ENCODE results near the gene DRG1. TPM values are rescaled to one million over a fixed set of nuclear protein-coding genes. Genes with fewer than 3 reads are reported as not detected.
A peak's percentile ranks its signal among the peaks of the same experiment; 100 is the strongest.
"Not testable (repeated sequence)": the region's sequence is repeated elsewhere in the genome, so short reads cannot be mapped to it uniquely, and the experiment has no call there.

The DRG1 gene
- total and polyA plus RNA-seq, 2 of the 4 experiments (the other 2 are of a cell fraction), result 54.8 to 141 TPM

GRCh38 chr22:31400023-31400397 is 606 bp downstream of the DRG1 start:
- peak overlapping the region; percentile 95 for H4K5ac ChIP-seq (ENCODE audit: low read depth, low read length)
- peak overlapping the region; percentile 98 for H3K14ac ChIP-seq (replicated peaks; ENCODE audit: low read depth, low read length)
- peak overlapping the region; percentile 93 for H2AK9ac ChIP-seq (replicated peaks; ENCODE audit: low read depth, low read length, poor library complexity)
- DNase-seq, result peak; percentile 35
- H4K91ac ChIP-seq (ENCODE audit: insufficient read depth, low read depth, low read length), result peak overlapping the region; percentile 98
- peak overlapping the region; percentile 91 for H3K4ac ChIP-seq (ENCODE audit: low read depth, low read length)
- peak; percentile 3 for ATAC-seq (ENCODE audit: low read depth)
- H2AFZ ChIP-seq (replicated peaks; ENCODE audit: low read length, poor library complexity), result peak overlapping the region; percentile 93
- in situ Hi-C loops (cut with MboI; ENCODE audit: low sequenced_read_pairs), result no loop called here
- intact Hi-C loops (cut with micrococcal nuclease), result no loop called here
- H4K8ac ChIP-seq (ENCODE audit: low read depth in 2 of 2, low read length in 2 of 2), result peak overlapping the region; percentile 98 to 99
- H2BK15ac ChIP-seq (ENCODE audit: low read depth, low read length), result no peak overlapping the region
- H3K27me3 ChIP-seq (ENCODE audit: control insufficient read depth, insufficient read depth, low read length), result no peaks in the 10 kb centered on the region
- H3K4me1 ChIP-seq (ENCODE audit: control insufficient read depth, insufficient read depth, low read length), result peaks cover 2% of the 10 kb centered on the region; the same call in 1 of the 2 replicates
- H3K27ac ChIP-seq (ENCODE audit: insufficient read depth, low read length), result peak overlapping the region; percentile 95
- peaks cover 6% of the 10 kb centered on the region for H4K20me1 ChIP-seq (ENCODE audit: insufficient read depth, low read length)
- peak overlapping the region; percentile 95 for H3K23ac ChIP-seq (ENCODE audit: low read depth, low read length)
- peaks cover 2% of the 10 kb centered on the region; the same call in 1 of the 2 replicates for H3K9me1 ChIP-seq (ENCODE audit: insufficient read depth, low read length)
- peak overlapping the region; percentile 94 for H2AK5ac ChIP-seq (ENCODE audit: low read depth, low read length)
- H3K9me3 ChIP-seq (ENCODE audit: control insufficient read depth, insufficient read depth, low read length), result no peaks in the 10 kb centered on the region
- 0% methylated on average over 7 of the region's 11 CpGs; no CpG with 5 or more reads in 1 of the 2 experiments for WGBS, 2 experiments (ENCODE audit: extremely low coverage in 2 of 2, insufficient read length in 1 of 2)
- peak overlapping the region; percentile 88 for H3K4me3 ChIP-seq (ENCODE audit: insufficient read depth, low read depth, low read length)
- BruUV-seq (replicated peaks), result no TSS peak
- peak overlapping the region; percentile 76 for H3K4me2 ChIP-seq (ENCODE audit: low read depth, low read length)
- peaks cover 14 to 43% of the 10 kb centered on the region in 2 experiments for H3K79me1 ChIP-seq (ENCODE audit: low read depth in 1 of 2, low read length in 2 of 2)
- ChIA-PET POLR2A (ENCODE audit: unreplicated experiment) (no interaction called here), CTCF (interaction anchor here (0.5 kb wide), 1 partner anchor 12 kb away, joined by 3 read pairs; no protein-coding TSS in a partner anchor)
- H3K9ac ChIP-seq (ENCODE audit: low read depth, low read length), result peak overlapping the region; percentile 99
- TF ChIP-seq, protein P1, sequence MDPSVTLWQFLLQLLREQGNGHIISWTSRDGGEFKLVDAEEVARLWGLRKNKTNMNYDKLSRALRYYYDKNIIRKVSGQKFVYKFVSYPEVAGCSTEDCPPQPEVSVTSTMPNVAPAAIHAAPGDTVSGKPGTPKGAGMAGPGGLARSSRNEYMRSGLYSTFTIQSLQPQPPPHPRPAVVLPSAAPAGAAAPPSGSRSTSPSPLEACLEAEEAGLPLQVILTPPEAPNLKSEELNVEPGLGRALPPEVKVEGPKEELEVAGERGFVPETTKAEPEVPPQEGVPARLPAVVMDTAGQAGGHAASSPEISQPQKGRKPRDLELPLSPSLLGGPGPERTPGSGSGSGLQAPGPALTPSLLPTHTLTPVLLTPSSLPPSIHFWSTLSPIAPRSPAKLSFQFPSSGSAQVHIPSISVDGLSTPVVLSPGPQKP (IDR thresholded peaks at IDR 0.05; ENCODE audit: borderline replicate concordance, low read depth, low read length), result 0 out of 2 replicates have a peak, but pooled peaks have one; percentile 16
- no peak for TF ChIP-seq MXI1 (IDR thresholded peaks at IDR 0.05; ENCODE audit: borderline replicate concordance, low read depth, low read length)
- H2BK5ac ChIP-seq (ENCODE audit: low read depth, low read length, poor library complexity, severe bottlenecking), result peak overlapping the region; percentile 80
- peak overlapping the region; percentile 92; the same call in 1 of the 2 replicates for H3K18ac ChIP-seq (ENCODE audit: low read depth, low read length)
- H3K36me3 ChIP-seq (ENCODE audit: control insufficient read depth, insufficient read depth, low read length), result peaks cover 13% of the 10 kb centered on the region
- H2BK20ac ChIP-seq (ENCODE audit: low read depth, low read length), result no peak overlapping the region
- no peak overlapping the region; the same call in 1 of the 2 replicates for H2BK120ac ChIP-seq (ENCODE audit: low read depth, low read length)
- dilution Hi-C loops (cut with HindIII; ENCODE audit: low sequenced_read_pairs, unreplicated experiment), result no loop called here
- H3K56ac ChIP-seq (ENCODE audit: extremely low read depth, insufficient read depth, low read length), result peak overlapping the region; percentile 94

GRCh38 chr22:31402350-31402749 is 2.9 kb downstream of the DRG1 start:
- intact Hi-C loops (cut with micrococcal nuclease); H2BK120ac ChIP-seq (ENCODE audit: low read depth, low read length); H3K14ac ChIP-seq (replicated peaks; ENCODE audit: low read depth, low read length); H3K23ac ChIP-seq (ENCODE audit: low read depth, low read length); CTCF ChIA-PET; dilution Hi-C loops (cut with HindIII; ENCODE audit: low sequenced_read_pairs, unreplicated experiment); H2AFZ ChIP-seq (replicated peaks; ENCODE audit: low read length, poor library complexity); H3K4ac ChIP-seq (ENCODE audit: low read depth, low read length); POLR2A ChIA-PET (ENCODE audit: unreplicated experiment); DNase-seq; H3K27me3 ChIP-seq (ENCODE audit: control insufficient read depth, insufficient read depth, low read length); H2BK20ac ChIP-seq (ENCODE audit: low read depth, low read length); H3K4me2 ChIP-seq (ENCODE audit: low read depth, low read length); H4K8ac ChIP-seq (ENCODE audit: low read depth in 2 of 2, low read length in 2 of 2); H2AK9ac ChIP-seq (replicated peaks; ENCODE audit: low read depth, low read length, poor library complexity); ATAC-seq (ENCODE audit: low read depth); H2BK15ac ChIP-seq (ENCODE audit: low read depth, low read length); in situ Hi-C loops (cut with MboI; ENCODE audit: low sequenced_read_pairs); H3K9me1 ChIP-seq (ENCODE audit: insufficient read depth, low read length); H2AK5ac ChIP-seq (ENCODE audit: low read depth, low read length); H3K27ac ChIP-seq (ENCODE audit: insufficient read depth, low read length); H3K4me1 ChIP-seq (ENCODE audit: control insufficient read depth, insufficient read depth, low read length); H3K9ac ChIP-seq (ENCODE audit: low read depth, low read length); H4K5ac ChIP-seq (ENCODE audit: low read depth, low read length); H2BK5ac ChIP-seq (ENCODE audit: low read depth, low read length, poor library complexity, severe bottlenecking); H3K18ac ChIP-seq (ENCODE audit: low read depth, low read length); BruUV-seq (replicated peaks); H4K91ac ChIP-seq (ENCODE audit: insufficient read depth, low read depth, low read length); H3K56ac ChIP-seq (ENCODE audit: extremely low read depth, insufficient read depth, low read length); H3K4me3 ChIP-seq (ENCODE audit: insufficient read depth, low read depth, low read length); H3K9me3 ChIP-seq (ENCODE audit: control insufficient read depth, insufficient read depth, low read length); H4K20me1 ChIP-seq (ENCODE audit: insufficient read depth, low read length): not testable (repeated sequence)
- Histone ChIP-seq H3K36me3 (ENCODE audit: control insufficient read depth, insufficient read depth, low read length) (peaks cover 22% of the 10 kb centered on the region), H3K79me1 (ENCODE audit: low read depth in 1 of 2, low read length in 2 of 2) (peaks cover 16 to 52% of the 10 kb centered on the region in 2 experiments)
- no CpG with 5 or more reads among the region's 2 CpGs for WGBS, 2 experiments (ENCODE audit: extremely low coverage in 2 of 2, insufficient read length in 1 of 2)
